IMR-90 (cell line): ENCODE results near the gene PPP1R8. TPM values are rescaled to one million over a fixed set of nuclear protein-coding genes. Genes with fewer than 3 reads are reported as not detected.

Experiments
- ATAC-seq: fragments of 200-7000 bp; cut with Tn5 transposase; 2 replicates; pipeline ENCODE4 v1.9.1; 2020; ENCODE audit warnings: low read depth, mild to moderate bottlenecking, moderate library complexity
- BruUV-seq: library from RNA; stranded (reverse); fragments of 400-500 nt; replicated peaks from 2 replicates; lab custom pipeline; 2021; lab: Mats Ljungman, UMichigan
- CTCF ChIA-PET: fragments of 300-600 bp; formaldehyde crosslinking; extraction: SDS; loops from one replicate; lab custom pipeline; 2021; ENCODE audit warnings: antibody characterized with exemption; lab: Yijun Ruan, JAX
- POLR2A ChIA-PET: fragments of 300-600 bp; sonication (Branson Sonifier 250); formaldehyde crosslinking; loops from one replicate; lab custom pipeline; 2022; ENCODE audit warnings: antibody characterized with exemption; ENCODE audit not compliant: unreplicated experiment; lab: Charles Lee
- DNase-seq: peaks from one replicate; pipeline ENCODE4 v3.0.0; 2013
- H2AFZ ChIP-seq: replicated peaks from 2 replicates; pipeline ENCODE3; 2013; ENCODE audit warnings: low read length, mild to moderate bottlenecking; ENCODE audit not compliant: poor library complexity
- H2AK5ac ChIP-seq: 2 replicates; pipeline ENCODE4 v1.6.1; 2013; ENCODE audit warnings: low read depth, low read length, inconsistent platforms
- H2AK9ac ChIP-seq: replicated peaks from 2 replicates; pipeline ENCODE3; 2013; ENCODE audit warnings: mild to moderate bottlenecking, low read depth, low read length, moderate library complexity; ENCODE audit not compliant: poor library complexity
- H2BK120ac ChIP-seq: 2 replicates; pipeline ENCODE4 v1.6.1; 2013; ENCODE audit warnings: low read depth, low read length, inconsistent platforms
- H2BK15ac ChIP-seq: 3 replicates; pipeline ENCODE4 v1.6.1; 2013; ENCODE audit warnings: low read depth, low read length, inconsistent platforms
- H2BK20ac ChIP-seq: 2 replicates; pipeline ENCODE4 v1.6.1; 2013; ENCODE audit warnings: low read depth, mild to moderate bottlenecking, inconsistent platforms, low read length, moderate library complexity
- H2BK5ac ChIP-seq: 2 replicates; pipeline ENCODE4 v1.6.1; 2013; ENCODE audit warnings: mild to moderate bottlenecking, low read depth, low read length, inconsistent platforms; ENCODE audit not compliant: poor library complexity, severe bottlenecking
- H3K14ac ChIP-seq: replicated peaks from 2 replicates; pipeline ENCODE4 v1.6.1; 2013; ENCODE audit warnings: low read depth, low read length, inconsistent platforms
- H3K18ac ChIP-seq: 2 replicates; pipeline ENCODE4 v1.6.1; 2013; ENCODE audit warnings: low read depth, low read length, control low read depth
- H3K23ac ChIP-seq: 2 replicates; pipeline ENCODE4 v1.6.1; 2013; ENCODE audit warnings: low read depth, low read length, inconsistent platforms
- H3K27ac ChIP-seq: 2 replicates; pipeline ENCODE4 v1.5.1; 2013; ENCODE audit warnings: mild to moderate bottlenecking, control low read depth, low read length; ENCODE audit not compliant: insufficient read depth
- H3K27me3 ChIP-seq: 2 replicates; pipeline ENCODE4 v1.6.1; 2013; ENCODE audit warnings: low read length; ENCODE audit not compliant: control insufficient read depth, insufficient read depth
- H3K36me3 ChIP-seq: 2 replicates; pipeline ENCODE4 v1.6.1; 2013; ENCODE audit warnings: low read length, mixed read lengths; ENCODE audit not compliant: control insufficient read depth, insufficient read depth
- H3K4ac ChIP-seq: 2 replicates; pipeline ENCODE4 v1.6.1; 2013; ENCODE audit warnings: low read depth, low read length, inconsistent platforms
- H3K4me1 ChIP-seq: 2 replicates; pipeline ENCODE4 v1.6.1; 2013; ENCODE audit warnings: low read length, mixed read lengths; ENCODE audit not compliant: control insufficient read depth, insufficient read depth
- H3K4me2 ChIP-seq: 2 replicates; pipeline ENCODE4 v1.6.1; 2013; ENCODE audit warnings: low read depth, mild to moderate bottlenecking, control low read depth, low read length, moderate library complexity
- H3K4me3 ChIP-seq: 2 replicates; pipeline ENCODE4 v1.5.1; 2013; ENCODE audit warnings: low read depth, mild to moderate bottlenecking, control low read depth, low read length, moderate library complexity; ENCODE audit not compliant: insufficient read depth
- H3K56ac ChIP-seq: 2 replicates; pipeline ENCODE4 v1.6.1; 2013; ENCODE audit warnings: low read length, inconsistent platforms; ENCODE audit not compliant: insufficient read depth; ENCODE audit errors: extremely low read depth
- H3K79me1 ChIP-seq, 2 experiments: 2 replicates each; pipeline ENCODE4 v1.6.1; 2013; ENCODE audit warnings: low read length in 2 of 2, inconsistent platforms in 1 of 2, low read depth in 1 of 2
- H3K9ac ChIP-seq: 2 replicates; pipeline ENCODE4 v1.6.1; 2013; ENCODE audit warnings: low read depth, low read length, control low read depth
- H3K9me1 ChIP-seq: 2 replicates; pipeline ENCODE4 v1.6.1; 2013; ENCODE audit warnings: low read length, inconsistent platforms; ENCODE audit not compliant: insufficient read depth
- H3K9me3 ChIP-seq: 2 replicates; pipeline ENCODE4 v1.6.1; 2013; ENCODE audit warnings: low read length; ENCODE audit not compliant: control insufficient read depth, insufficient read depth
- H4K20me1 ChIP-seq: 2 replicates; pipeline ENCODE4 v1.6.1; 2013; ENCODE audit warnings: low read length, inconsistent platforms; ENCODE audit not compliant: insufficient read depth
- H4K5ac ChIP-seq: 2 replicates; pipeline ENCODE4 v1.6.1; 2013; ENCODE audit warnings: mild to moderate bottlenecking, low read depth, low read length, control low read depth
- H4K8ac ChIP-seq, 2 experiments: 2 replicates each; pipeline ENCODE4 v1.6.1; 2013; ENCODE audit warnings: low read depth in 2 of 2, low read length in 2 of 2, control low read depth in 1 of 2, inconsistent platforms in 1 of 2
- H4K91ac ChIP-seq: 2 replicates; pipeline ENCODE4 v1.6.1; 2013; ENCODE audit warnings: low read depth, low read length, inconsistent platforms; ENCODE audit not compliant: insufficient read depth
- BHLHE40 ChIP-seq: fragments of 150-350 bp; IDR thresholded peaks from 2 replicates; pipeline ENCODE4 v1.6.1; 2016; ENCODE audit warnings: mild to moderate bottlenecking, low read depth, low read length
- CEBPB ChIP-seq: IDR thresholded peaks from 2 replicates; pipeline ENCODE4 v1.6.1; 2012; ENCODE audit warnings: low read depth, low read length, improper control_type of control experiment
- CHD1 ChIP-seq: IDR thresholded peaks from 2 replicates; pipeline ENCODE4 v1.6.1; 2012; ENCODE audit warnings: low read depth, low read length, improper control_type of control experiment
- CTCF ChIP-seq: conservative IDR thresholded peaks from 2 replicates; pipeline ENCODE4 v1.5.1; 2012; ENCODE audit warnings: mild to moderate bottlenecking, low read depth, low read length, improper control_type of control experiment
- ELK1 ChIP-seq: fragments of 150-350 bp; IDR thresholded peaks from 2 replicates; pipeline ENCODE4 v1.6.1; 2016; ENCODE audit warnings: low read depth, mild to moderate bottlenecking, low read length, moderate library complexity, borderline replicate concordance
- FOS ChIP-seq: fragments of 150-350 bp; IDR thresholded peaks from 2 replicates; pipeline ENCODE4 v1.6.1; 2016; ENCODE audit warnings: low read depth, low read length
- MAFK ChIP-seq: IDR thresholded peaks from 2 replicates; pipeline ENCODE4 v1.6.1; 2012; ENCODE audit warnings: low read depth, low read length, improper control_type of control experiment
- MAZ ChIP-seq: IDR thresholded peaks from 2 replicates; pipeline ENCODE4 v1.6.1; 2012; ENCODE audit warnings: low read depth, mild to moderate bottlenecking, low read length, improper control_type of control experiment, moderate library complexity, borderline replicate concordance
- MXI1 ChIP-seq: IDR thresholded peaks from 2 replicates; pipeline ENCODE4 v1.6.1; 2012; ENCODE audit warnings: low read depth, mild to moderate bottlenecking, low read length, moderate library complexity, borderline replicate concordance
- POLR2A ChIP-seq: IDR thresholded peaks from 2 replicates; pipeline ENCODE4 v1.6.1; 2012; ENCODE audit warnings: mild to moderate bottlenecking, low read depth, low read length
- RAD21 ChIP-seq: IDR thresholded peaks from 2 replicates; pipeline ENCODE4 v1.6.1; 2012; ENCODE audit warnings: low read length, improper control_type of control experiment
- RCOR1 ChIP-seq: IDR thresholded peaks from 2 replicates; pipeline ENCODE4 v1.6.1; 2012; ENCODE audit warnings: mild to moderate bottlenecking, low read length, improper control_type of control experiment; ENCODE audit not compliant: insufficient replicate concordance
- RFX5 ChIP-seq: IDR thresholded peaks from 2 replicates; pipeline ENCODE4 v1.8.0; 2012; ENCODE audit warnings: low read depth, mild to moderate bottlenecking, low read length, moderate library complexity
- SMC3 ChIP-seq: fragments of 150-350 bp; IDR thresholded peaks from 2 replicates; pipeline ENCODE4 v1.6.1; 2016; ENCODE audit warnings: low read depth, mild to moderate bottlenecking, antibody characterized with exemption, low read length, moderate library complexity
- USF2 ChIP-seq: fragments of 150-350 bp; IDR thresholded peaks from 2 replicates; pipeline ENCODE4 v1.6.1; 2017; ENCODE audit warnings: mild to moderate bottlenecking, antibody characterized with exemption, low read length, low read depth
- WGBS, 2 experiments: methylation state at CpG; one replicate each; pipeline versions ENCODE4 v1.1.5 to v1.1.7; 2013; ENCODE audit warnings: missing lambda C conversion rate in 2 of 2; ENCODE audit not compliant: insufficient read length in 1 of 2; ENCODE audit errors: extremely low coverage in 2 of 2; 5-methylcytosine and 5-hydroxymethylcytosine counted together
- dilution Hi-C: fragments of 300-500 bp; cut with HindIII; formaldehyde crosslinking; loops from one replicate; pipeline ENCODE4 v1.14.3; 2018; ENCODE audit warnings: low sequenced_read_pairs; ENCODE audit not compliant: unreplicated experiment
- in situ Hi-C: fragments of 300-500 bp; cut with MboI; formaldehyde crosslinking; loops from 3 replicates; pipeline ENCODE4 v1.14.3; 2019; ENCODE audit warnings: low sequenced_read_pairs, inconsistent platforms, mixed read lengths
- intact Hi-C: fragments of 100-400 bp; cut with micrococcal nuclease; formaldehyde crosslinking; loops from 2 replicates; pipeline ENCODE4 v1.10.0; 2022
- polyA plus RNA-seq, 3 experiments: library from polyadenylated mRNA; depleted of rRNA; stranded (reverse); fragments of >200 nt; gene quantifications; 2 replicates each; pipeline ENCODE4 v1.2.3, GENCODE V29; 2012; ENCODE audit warnings: low replicate concordance in 1 of 3
- total RNA-seq: library from RNA; depleted of rRNA; stranded (reverse); fragments of >200 nt; gene quantifications from 2 replicates; pipeline ENCODE4 v1.2.3, GENCODE V29; 2012

PPP1R8 gene
- total and polyA plus RNA-seq, 2 of the 4 experiments (the other 2 are of a cell fraction) = 53.8 to 80.1 TPM

GRCh38 chr1:27858949-27859576 lies 28.5 kb downstream of the PPP1R8 start:
- CTCF ChIA-PET = no interaction called here
- Histone ChIP-seq H4K8ac (no peak overlapping the region), H3K4me2 (no peak overlapping the region), H2AK9ac (peak overlapping the region; percentile 28), H2BK5ac (no peak overlapping the region), H3K56ac (no peak overlapping the region), H3K27ac (no peak overlapping the region), H3K4me1 (peaks cover 8% of the 10 kb centered on the region), H3K79me1 (no peaks in the 10 kb centered on the region), H2AK5ac (no peak overlapping the region), H3K14ac (no peak overlapping the region), H4K20me1 (no peaks in the 10 kb centered on the region), H3K9ac (no peak overlapping the region), H2BK15ac (no peak overlapping the region), H3K23ac (no peak overlapping the region), H3K4ac (no peak overlapping the region), H2BK120ac (no peak overlapping the region), H3K9me1 (peaks cover 10% of the 10 kb centered on the region; the same call in 1 of the 2 replicates), H3K18ac (no peak overlapping the region), H4K91ac (no peak overlapping the region), H2BK20ac (no peak overlapping the region), H3K9me3 (no peaks in the 10 kb centered on the region), H3K4me3 (no peak overlapping the region), H4K5ac (no peak overlapping the region), H3K36me3 (no peaks in the 10 kb centered on the region), H2AFZ (no peak overlapping the region), H3K27me3 (no peaks in the 10 kb centered on the region)
- POLR2A ChIA-PET = no interaction called here
- in situ Hi-C loops = loop anchor here (25.0 kb wide), 1 partner anchor 353 kb away; no protein-coding TSS in a partner anchor
- intact Hi-C loops = loop anchor here (1.0 to 10.0 kb wide), 3 partner anchors 120 to 346 kb away; partner anchors contain the start of gene EYA3
- TF ChIP-seq POLR2A (no peak), ELK1 (no peak), CHD1 (no peak), BHLHE40 (no peak), CTCF (no peak), MXI1 (no peak), SMC3 (no peak), RFX5 (no peak), FOS (no peak), MAFK (no peak), RCOR1 (no peak), CEBPB (no peak), RAD21 (no peak), USF2 (no peak), MAZ (no peak)
- dilution Hi-C loops = no loop called here
- no peak for DNase-seq
- ATAC-seq = no peak
- 90% methylated on average over 4 of the region's 14 CpGs; no CpG with 5 or more reads in 1 of the 2 experiments for WGBS, 2 experiments
- no TSS peak for BruUV-seq
